HG03432 (cell line): ENCODE measurements around the gene RHOBTB1.

Experiments
- ATAC-seq: cut with Tn5 transposase; IDR thresholded peaks from one replicate; pipeline ENCODE4 v1.9.1; 2021; ENCODE audit warnings: mild to moderate bottlenecking, moderate library complexity; ENCODE audit not compliant: unreplicated experiment

The RHOBTB1 gene

DNA sequence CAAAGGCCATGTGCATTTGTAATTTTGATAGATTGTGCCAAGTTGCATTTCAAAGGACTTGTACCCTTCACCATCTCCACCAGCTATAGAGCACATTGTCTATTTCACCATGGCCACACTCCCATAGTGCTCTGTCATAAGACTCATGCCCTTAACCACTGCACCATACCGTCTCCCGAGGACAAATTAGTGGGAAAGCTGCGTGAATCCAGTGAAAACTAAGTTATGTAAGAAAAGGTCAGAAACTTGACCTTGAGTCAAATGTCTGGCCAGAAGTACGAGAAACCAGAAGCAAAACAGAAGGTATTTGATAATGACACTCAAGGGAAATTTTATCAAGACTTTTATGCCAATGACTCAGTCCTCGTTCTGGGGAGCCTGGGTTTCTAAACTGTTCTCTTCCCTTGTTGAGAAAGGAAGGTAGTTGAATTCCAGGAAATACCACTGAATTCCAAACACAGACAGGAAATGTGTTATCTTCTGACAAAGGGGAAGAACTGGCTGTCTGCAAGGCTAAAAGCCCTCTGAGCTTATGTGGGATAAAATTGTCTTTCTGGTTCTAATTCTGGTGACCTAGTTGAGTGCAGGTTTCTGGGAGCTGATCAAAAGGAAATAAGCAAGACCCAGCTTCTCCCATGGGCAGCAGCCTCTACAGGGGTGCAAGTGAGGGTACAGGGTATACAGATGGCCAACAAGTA lies 116.0 kb downstream of the RHOBTB1 start:
- no peak for ATAC-seq

DNA sequence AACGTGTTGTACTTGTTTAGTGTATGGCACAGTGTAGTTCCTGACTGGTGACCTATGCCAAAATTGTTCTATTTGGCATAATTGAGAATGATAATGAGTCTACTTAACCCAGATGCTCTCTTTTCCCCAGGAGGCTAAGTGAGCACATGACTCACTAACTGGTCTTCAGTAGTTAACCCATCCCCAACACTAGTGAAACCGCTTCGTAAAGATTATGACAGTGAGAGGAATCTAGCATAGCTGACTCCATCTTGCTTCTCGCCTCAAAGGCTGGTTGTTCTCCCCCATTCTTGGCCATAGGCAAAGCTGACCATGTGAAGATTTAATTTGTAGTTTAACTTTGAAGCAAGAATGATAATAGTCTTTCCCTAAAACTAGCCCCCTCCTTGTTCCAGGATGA lies 118.5 kb downstream of the RHOBTB1 start:
- ATAC-seq = no peak

- no peak for ATAC-seq
Observed at GRCh38 chr10:60823324-60823723, 120.7 kb downstream of the RHOBTB1 start.

- ATAC-seq = no peak
Observed at GRCh38 chr10:60822809-60823208, 121.2 kb downstream of the RHOBTB1 start.

- ATAC-seq = no peak
Observed at GRCh38 chr10:60821656-60822055, 122.3 kb downstream of the RHOBTB1 start.

- ATAC-seq = peak; percentile 67
Observed at GRCh38 chr10:60820093-60820754, 123.8 kb downstream of the RHOBTB1 start.
